Left ventricle myocardium inferior (tissue), 1 donor: Measurements from ENCODE around the gene KRTAP1-4. TPM values are rescaled to one million over a fixed set of nuclear protein-coding genes. Genes with fewer than 3 reads are reported as not detected.

Experiments used
- DNase-seq: peaks from one replicate; pipeline ENCODE4 v3.0.0-alpha.2; 2020
- H3K27ac ChIP-seq: fragments of 200-600 bp; replicated peaks from 2 replicates; pipeline ENCODE4 v1.8.0; 2021
- H3K27me3 ChIP-seq: fragments of 200-600 bp; 2 replicates; pipeline ENCODE4 v1.8.0; 2021; ENCODE audit warnings: low read depth
- H3K36me3 ChIP-seq: fragments of 200-600 bp; 2 replicates; pipeline ENCODE4 v1.8.0; 2021
- H3K4me1 ChIP-seq: fragments of 200-600 bp; 2 replicates; pipeline ENCODE4 v1.8.0; 2021
- H3K4me3 ChIP-seq: fragments of 200-600 bp; 2 replicates; pipeline ENCODE4 v1.8.0; 2021; ENCODE audit warnings: mild to moderate bottlenecking, moderate library complexity
- H3K9me3 ChIP-seq: fragments of 200-600 bp; replicated peaks from 2 replicates; pipeline ENCODE4 v1.8.0; 2021
- CTCF ChIP-seq: fragments of 200-600 bp; IDR thresholded peaks from 2 replicates; pipeline ENCODE4 v1.8.0; 2021; ENCODE audit warnings: antibody characterized with exemption, mild to moderate bottlenecking, borderline replicate concordance
- intact Hi-C: fragments of 100-400 bp; cut with micrococcal nuclease; formaldehyde crosslinking; loops from one replicate; pipeline ENCODE4 v1.11.0; 2022
- total RNA-seq: library from RNA; stranded (reverse); fragmentation: NEBNext Ultra II Directional; extraction: Animal tissue kit (Norgen Biotek cat#: 25700); gene quantifications from one replicate; pipeline ENCODE4 v1.2.1, GENCODE V29; 2021
- donor health status: DM: no; HTN: yes; CAD: no; lungs with severe emphysema.

KRTAP1-4 gene
- total RNA-seq, 1 donor from 2014 or later: not detected

GRCh38 chr17:41018541-41018940 lies 11.5 kb downstream of the KRTAP1-4 start:
- peaks cover 7% of the 10 kb centered on the region for H3K4me1 ChIP-seq
- no peak overlapping the region for H3K4me3 ChIP-seq
- no peak overlapping the region for H3K27ac ChIP-seq
- no peak for TF ChIP-seq CTCF
- no peaks in the 10 kb centered on the region for H3K27me3 ChIP-seq
- intact Hi-C loops: no loop called here
- no peak for DNase-seq
- H3K9me3 ChIP-seq: no peaks in the 10 kb centered on the region
- no peaks in the 10 kb centered on the region for H3K36me3 ChIP-seq

GRCh38 chr17:41016578-41017215 lies 13.3 kb downstream of the KRTAP1-4 start:
- H3K36me3 ChIP-seq: no peaks in the 10 kb centered on the region
- peaks cover 8% of the 10 kb centered on the region for H3K4me1 ChIP-seq
- H3K27me3 ChIP-seq: no peaks in the 10 kb centered on the region
- H3K4me3 ChIP-seq: no peak overlapping the region
- no peak overlapping the region for H3K27ac ChIP-seq
- TF ChIP-seq CTCF: no peak
- DNase-seq: no peak
- H3K9me3 ChIP-seq: no peaks in the 10 kb centered on the region
- intact Hi-C loops: no loop called here

GRCh38 chr17:41015454-41015853 lies 14.5 kb downstream of the KRTAP1-4 start:
- no peak for TF ChIP-seq CTCF

GRCh38 chr17:41013606-41014005 lies 16.4 kb downstream of the KRTAP1-4 start:
- Histone ChIP-seq H3K27me3 (no peaks in the 10 kb centered on the region), H3K9me3 (no peaks in the 10 kb centered on the region), H3K27ac (no peak overlapping the region), H3K4me1 (peaks cover 8% of the 10 kb centered on the region), H3K36me3 (no peaks in the 10 kb centered on the region), H3K4me3 (no peak overlapping the region)
- no peak for TF ChIP-seq CTCF
- intact Hi-C loops: no loop called here
- DNase-seq: no peak

More at GRCh38 chr17:41015454-41015853, 14.5 kb downstream of the KRTAP1-4 start:
- intact Hi-C loops: no loop called here
- peaks cover 8% of the 10 kb centered on the region for H3K4me1 ChIP-seq
- H3K4me3 ChIP-seq: no peak overlapping the region
- no peaks in the 10 kb centered on the region for H3K36me3 ChIP-seq
- no peaks in the 10 kb centered on the region for H3K27me3 ChIP-seq
- no peak overlapping the region for H3K27ac ChIP-seq
- no peaks in the 10 kb centered on the region for H3K9me3 ChIP-seq
- no peak for DNase-seq

- Histone ChIP-seq H3K27me3 (no peaks in the 10 kb centered on the region), H3K27ac (no peak overlapping the region), H3K4me3 (no peak overlapping the region), H3K4me1 (peaks cover 8% of the 10 kb centered on the region), H3K9me3 (no peaks in the 10 kb centered on the region), H3K36me3 (no peaks in the 10 kb centered on the region)
- no peak for TF ChIP-seq CTCF
- intact Hi-C loops: no loop called here
- no peak for DNase-seq
Observed at GRCh38 chr17:41013181-41013580, 16.8 kb downstream of the KRTAP1-4 start.
